Heart right ventricle (tissue), 16 donors: ENCODE data around the gene OSBPL10. TPM values are rescaled to one million over a fixed set of nuclear protein-coding genes. Genes with fewer than 3 reads are reported as not detected.

Experiments used
- ATAC-seq, 8 donors: fragments of 200-7000 bp; cut with Tn5 transposase; one replicate each; pipeline ENCODE4 v1.9.1; 2020; ENCODE audit warnings: mild to moderate bottlenecking in 8 of 8, moderate library complexity in 8 of 8, moderate number of reproducible peaks in 1 of 8
- DNase-seq, 2 donors: peaks; one replicate each; pipeline ENCODE4 v3.0.0-alpha.2; 2020
- H3K27ac ChIP-seq, 10 donors: fragments of 200-600 bp; sonication (generic) in 2 of 10; one replicate each; pipeline versions ENCODE4 v1.5.0 to v1.8.0; 2020 to 2022; ENCODE audit warnings: mild to moderate bottlenecking in 3 of 10
- H3K27me3 ChIP-seq, 7 donors: fragments of 200-600 bp; one replicate each; pipeline ENCODE4 v1.8.0; 2021 to 2022; ENCODE audit warnings: mild to moderate bottlenecking in 2 of 7
- H3K36me3 ChIP-seq, 9 donors: fragments of 200-600 bp; sonication (generic) in 1 of 9; one replicate each; pipeline versions ENCODE4 v1.5.0 to v1.8.0; 2020 to 2022; ENCODE audit warnings: mild to moderate bottlenecking in 2 of 9
- H3K4me1 ChIP-seq, 9 donors: fragments of 200-600 bp; sonication (generic) in 1 of 9; one replicate each; pipeline versions ENCODE4 v1.5.0 to v1.8.0; 2020 to 2022; ENCODE audit warnings: mild to moderate bottlenecking in 4 of 9
- H3K4me3 ChIP-seq, 10 donors: fragments of 200-600 bp; sonication (generic) in 2 of 10; one replicate each; pipeline versions ENCODE4 v1.5.0 to v1.8.0; 2020 to 2022; ENCODE audit warnings: mild to moderate bottlenecking in 7 of 10, moderate library complexity in 2 of 10
- H3K9me3 ChIP-seq, 11 donors: fragments of 200-600 bp in 10 of 11; sonication (generic) in 2 of 11; one replicate each; pipeline versions ENCODE4 v1.5.0 to v1.8.0; 2013 to 2022; ENCODE audit warnings: mild to moderate bottlenecking in 2 of 11, control low read depth in 1 of 11, moderate library complexity in 1 of 11
- CTCF ChIP-seq, 9 donors: fragments of 200-600 bp; sonication (generic) in 2 of 9; IDR thresholded peaks; one replicate each; pipeline versions ENCODE4 v1.5.0 to v1.8.0; 2021 to 2022; ENCODE audit warnings: antibody characterized with exemption in 9 of 9, mild to moderate bottlenecking in 5 of 9, moderate library complexity in 1 of 9
- WGBS, 2 donors: extraction: QIAGEN DNeasy Blood & Tissue Kit; methylation state at CpG; one replicate each; pipeline ENCODE4 v1.1.7; 2013; ENCODE audit warnings: inconsistent platforms in 1 of 2; 5-methylcytosine and 5-hydroxymethylcytosine counted together
- intact Hi-C, 10 donors: fragments of 100-400 bp; cut with DNase I; formaldehyde crosslinking; loops; one replicate each; pipeline versions ENCODE4 v1.11.1 to v1.14.2; 2022
- polyA plus RNA-seq, 2 donors: library from polyadenylated mRNA; stranded (reverse); fragments of 200-250 nt; gene quantifications; one replicate each; pipeline ENCODE4 v1.2.3, GENCODE V29; 2013
- total RNA-seq, 10 donors: library from RNA; stranded (reverse); fragmentation: NEBNext Ultra II Directional in 3 of 10; extraction: Animal tissue kit (Norgen Biotek cat#: 25700) in 3 of 10; gene quantifications; one replicate each; pipeline versions ENCODE4 v1.2.1 to v1.2.4, GENCODE V29; 2021 to 2023
- donor health status: Arrhythmogenic right ventricular cardiomyopathy.
- donor health status: ischemic (EF 13 %, LVEDD 7.1; RV severe dilation, severe dysfunction).
- donor health status: healthy with polysubstance abuse.
- donor health status: DM: no; HTN: yes; CAD: no.
- donor health status: DM: no; HTN: no; CAD: no.
- donor health status: ischemic (EF 25% LVEDD 6.9; RV normal size, moderate dysfunction).
- donor health status: ischemic (EF 25% LVEDD 5.7; RV mildly dilated, moderate dysfunction).
- donor health status: healthy.
- donor health status: DM: yes; HTN: yes; CAD: no.
- donor health status: Ischemic cardiomyopathy.
- donor health status: ischemic (EF 35%, LVEDD 5.7; RV mildly dilated, moderate dysfunction).
- donor health status: nonischemic (EF 11% LVEDD 7.7; RV severe dilation, severe dysfunction).
- donor health status: DM: yes; HTN: yes; CAD: no.
- donor health status: PGD.
- donor health status: ischemic (EF 29% LVEDD 5.4; RV normal size, mild dysfunction).
- donor health status: nonischemic (EF 23%, LVEDD 6.1; RV moderate dilation, normal function).

OSBPL10 gene
- total and polyA plus RNA-seq, 12 donors, result 1.2 to 8.5 (median 4.1) TPM

- ATAC-seq (no peak), DNase-seq (no peak)
- Histone ChIP-seq H3K4me3 (no peak overlapping the region), H3K27me3 (no peaks in the 10 kb centered on the region), H3K4me1 (no peaks in the 10 kb centered on the region), H3K27ac (no peak overlapping the region), H3K9me3 (no peaks in the 10 kb centered on the region), H3K36me3 (no peaks in the 10 kb centered on the region)
- no peak for TF ChIP-seq CTCF (IDR thresholded peaks at IDR 0.05)
- intact Hi-C loops, result no loop called here
- 93% methylated on average over 2 of the region's 2 CpGs for WGBS, 2 donors
Observed at GRCh38 chr3:31839144-31839917, 141.7 kb downstream of the OSBPL10 start.

GRCh38 chr3:31836131-31837075, 144.7 kb downstream of the OSBPL10 start:
- Histone ChIP-seq H3K4me1 (no peaks in the 10 kb centered on the region), H3K27ac (no peak overlapping the region), H3K4me3 (no peak overlapping the region), H3K9me3 (no peaks in the 10 kb centered on the region), H3K27me3 (no peaks in the 10 kb centered on the region), H3K36me3 (no peaks in the 10 kb centered on the region)
- TF ChIP-seq CTCF (IDR thresholded peaks at IDR 0.05), result no peak
- WGBS, 2 donors, result 80 to 82% methylated on average over 6 of the region's 6 CpGs
- ATAC-seq (no peak), DNase-seq (no peak)
- intact Hi-C loops, result no loop called here

- H3K27ac ChIP-seq, result no peak overlapping the region
- WGBS, 2 donors, result 58 to 84% methylated on average over 6 of the region's 6 CpGs
- no peaks in the 10 kb centered on the region for H3K27me3 ChIP-seq
- intact Hi-C loops, result no loop called here
- H3K4me1 ChIP-seq, result no peaks in the 10 kb centered on the region
- no peak overlapping the region for H3K4me3 ChIP-seq
- TF ChIP-seq CTCF (IDR thresholded peaks at IDR 0.05), result no peak
- no peak for ATAC-seq
- H3K9me3 ChIP-seq, result no peaks in the 10 kb centered on the region
- DNase-seq, result no peak
- no peaks in the 10 kb centered on the region for H3K36me3 ChIP-seq
Observed at GRCh38 chr3:31833391-31834190, 147.5 kb downstream of the OSBPL10 start.

GRCh38 chr3:31832551-31832950, 148.5 kb downstream of the OSBPL10 start:
- Histone ChIP-seq H3K4me3 (no peak overlapping the region), H3K36me3 (no peaks in the 10 kb centered on the region), H3K4me1 (no peaks in the 10 kb centered on the region), H3K9me3 (no peaks in the 10 kb centered on the region), H3K27me3 (no peaks in the 10 kb centered on the region), H3K27ac (no peak overlapping the region)
- no peak for TF ChIP-seq CTCF (IDR thresholded peaks at IDR 0.05)
- no peak for DNase-seq
- no peak for ATAC-seq
- 84 to 86% methylated on average over 5 of the region's 5 CpGs for WGBS, 2 donors
- intact Hi-C loops, result no loop called here
